ENCODE data around the gene TCP11.

TCP11 gene

DNA sequence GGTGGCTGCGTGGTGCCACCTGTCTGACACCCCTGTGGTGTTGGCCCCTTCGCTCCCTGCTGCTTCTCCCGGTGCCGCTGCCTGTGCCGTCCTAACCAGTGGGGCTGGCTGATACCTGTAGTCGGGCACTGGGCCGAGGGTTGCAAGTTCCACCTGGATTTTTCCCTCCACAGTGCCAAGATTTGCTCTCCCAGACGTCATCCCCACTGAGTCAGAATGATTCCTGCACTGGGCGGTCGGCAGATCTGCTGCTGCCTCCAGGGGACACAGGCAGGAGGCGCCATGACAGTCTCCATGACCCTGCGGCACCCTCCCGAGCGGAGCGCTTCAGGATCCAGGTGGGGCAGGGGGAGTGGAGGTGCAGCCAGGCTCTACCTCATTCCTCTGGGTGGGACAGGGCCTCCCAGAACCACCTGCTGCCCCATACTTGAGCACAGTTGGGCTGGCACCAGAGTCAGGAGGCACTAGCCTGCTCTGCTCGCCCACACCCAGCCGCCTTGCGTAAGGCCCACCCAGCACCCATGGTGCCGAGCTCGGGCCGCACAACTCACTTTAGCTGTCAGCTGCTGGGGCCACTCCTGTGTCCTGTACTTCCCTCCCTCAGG is 60.2 kb downstream of the TCP11 start:
- no peak for DNase-seq (ENCODE audit: low read depth in 3 of 3)

GRCh38 chr6:35080016-35080680 is 61.0 kb downstream of the TCP11 start:
- no peak for DNase-seq (ENCODE audit: low read depth in 3 of 3)

DNA sequence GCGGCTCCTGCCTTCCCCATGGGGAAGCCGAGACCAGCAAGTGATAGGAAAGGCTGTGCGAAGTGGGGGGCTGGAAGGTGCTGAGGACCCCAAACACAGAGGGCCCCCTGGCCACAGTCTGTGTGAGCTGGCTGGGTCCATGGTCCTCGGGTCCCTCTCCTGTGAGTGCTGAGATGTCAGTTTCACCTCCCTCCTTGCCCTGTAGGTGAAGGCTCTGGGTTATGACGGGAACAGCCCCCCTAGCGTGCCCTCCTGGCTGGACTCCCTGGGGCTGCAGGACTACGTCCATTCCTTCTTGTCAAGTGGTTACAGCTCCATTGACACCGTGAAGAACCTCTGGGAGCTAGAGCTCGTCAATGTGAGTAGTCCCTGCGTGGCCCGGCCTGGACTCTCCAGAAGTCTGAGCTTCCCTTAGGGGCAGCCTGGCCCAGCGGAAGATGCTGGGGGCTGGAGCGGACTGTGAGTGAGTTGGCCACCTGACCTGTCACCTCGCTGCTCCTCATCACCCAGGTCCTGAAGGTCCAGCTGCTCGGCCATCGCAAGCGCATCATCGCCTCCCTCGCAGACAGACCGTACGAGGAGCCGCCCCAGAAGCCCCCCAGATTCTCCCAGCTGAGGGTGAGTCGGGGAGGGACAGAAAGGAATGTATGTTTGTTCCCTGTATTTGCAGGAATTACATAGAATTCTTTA is 61.7 kb downstream of the TCP11 start:
- no peak for DNase-seq (ENCODE audit: low read depth in 3 of 3)

DNA sequence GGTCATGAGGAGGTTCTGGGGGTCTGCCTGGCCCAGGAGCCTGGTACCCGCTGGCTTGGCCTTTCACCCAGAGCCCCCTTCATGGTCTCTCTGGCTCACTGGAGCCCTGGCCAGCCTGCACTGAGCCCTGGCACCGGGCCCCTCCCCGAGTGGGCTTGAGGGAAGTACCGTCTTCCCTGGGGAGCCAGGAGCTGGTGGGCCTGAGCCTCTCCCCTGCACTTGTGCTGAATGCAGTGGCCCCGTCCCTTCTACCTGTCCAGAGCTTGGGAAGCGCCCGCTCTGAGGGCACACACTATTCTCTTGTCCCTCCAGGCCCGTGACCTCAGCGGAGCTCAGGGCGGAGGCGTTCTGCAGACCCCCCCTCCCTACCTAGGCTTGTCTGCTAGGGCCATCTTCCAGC is 62.2 kb downstream of the TCP11 start:
- no peak for DNase-seq (ENCODE audit: low read depth in 3 of 3)

GRCh38 chr6:35078226-35078850 is 62.8 kb downstream of the TCP11 start:
- DNase-seq (ENCODE audit: low read depth in 3 of 3), result no peak

DNA sequence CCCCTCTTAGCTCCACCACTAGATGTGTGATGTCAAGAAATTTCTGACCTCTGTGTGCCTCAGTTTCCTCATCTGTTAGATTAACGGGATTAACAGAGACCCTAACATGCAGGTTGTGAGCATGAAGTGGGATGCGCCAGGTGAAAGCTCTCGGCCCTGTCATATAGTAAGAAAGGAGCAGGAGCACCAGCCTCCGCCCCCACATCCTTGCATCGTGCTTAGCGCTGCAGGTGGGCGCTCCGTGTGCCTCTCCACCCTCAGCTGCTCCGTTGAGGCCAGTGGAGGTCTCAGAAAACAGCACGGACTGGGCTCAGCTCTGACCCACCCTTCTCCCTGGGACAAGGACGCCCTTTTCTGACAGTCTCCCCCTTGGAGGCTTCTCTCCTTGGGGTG is 63.4 kb downstream of the TCP11 start:
- no peak for DNase-seq (ENCODE audit: low read depth in 3 of 3)

- DNase-seq (ENCODE audit: low read depth in 3 of 3), result no peak
These were observed 64.0 kb downstream of the TCP11 start for GRCh38 chr6:35076997-35077712.

- no peak for DNase-seq (ENCODE audit: low read depth in 3 of 3)
These were observed 67.2 kb downstream of the TCP11 start for GRCh38 chr6:35073766-35074471.

DNA sequence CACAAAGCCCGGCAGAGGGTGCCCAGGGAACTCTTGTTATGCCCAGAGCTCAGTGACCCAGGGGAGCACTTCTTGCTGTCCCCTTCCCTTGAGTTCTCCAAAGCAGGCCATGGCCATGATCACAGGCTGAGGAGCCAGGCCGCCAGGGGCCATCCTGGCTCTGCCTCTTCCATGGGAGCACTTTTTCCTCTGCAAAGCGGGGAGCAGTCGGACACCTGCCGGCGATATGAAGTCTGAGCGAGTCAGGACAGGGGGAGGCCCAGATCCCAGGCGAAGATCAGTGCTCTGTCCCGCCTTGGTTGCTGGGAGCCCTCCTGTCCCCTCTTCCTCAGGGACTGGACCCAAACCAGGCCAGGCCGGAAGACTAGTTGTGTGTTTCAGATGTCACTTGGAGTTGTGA is 67.9 kb downstream of the TCP11 start:
- DNase-seq (ENCODE audit: low read depth in 3 of 3), result no peak

- no peak for DNase-seq (ENCODE audit: low read depth in 3 of 3)
These were observed 68.5 kb downstream of the TCP11 start for GRCh38 chr6:35072698-35073055.

- no peak for DNase-seq (ENCODE audit: low read depth in 3 of 3)
These were observed 69.0 kb downstream of the TCP11 start for GRCh38 chr6:35072051-35072697.

DNA sequence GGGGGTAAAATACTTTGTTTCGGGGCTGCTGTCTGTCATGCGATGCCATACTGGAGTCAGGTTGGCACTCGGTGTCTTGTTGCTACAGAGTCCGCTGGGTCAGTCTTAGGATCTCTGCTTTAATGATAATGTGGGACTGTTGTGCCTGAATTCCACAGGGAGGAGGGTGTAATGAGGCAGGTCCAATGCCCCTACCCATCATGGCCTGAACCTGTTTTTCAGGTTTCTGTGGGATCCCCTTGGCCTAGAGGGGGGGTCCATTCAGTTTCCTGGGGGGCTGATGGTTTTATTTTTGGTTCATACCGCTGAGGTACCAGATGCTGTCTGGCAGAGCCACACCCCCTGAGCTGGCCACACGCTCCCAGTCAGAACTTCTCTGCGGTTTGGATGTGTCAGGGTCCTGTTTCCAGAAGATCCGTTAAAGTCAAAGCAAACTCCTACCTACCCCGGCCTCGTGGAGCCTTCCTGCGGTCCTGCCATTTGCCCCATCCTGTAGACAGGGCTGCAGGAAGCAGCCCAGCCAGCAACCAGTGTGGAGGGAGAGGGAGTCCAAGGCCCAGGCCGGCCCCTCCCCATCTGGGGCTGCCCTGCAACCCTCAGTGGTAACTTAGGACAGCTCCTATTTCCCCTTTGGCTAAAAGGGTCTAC is 69.7 kb downstream of the TCP11 start:
- DNase-seq (ENCODE audit: low read depth in 3 of 3), result no peak

- no peak for DNase-seq (ENCODE audit: low read depth in 3 of 3)
These were observed 71.0 kb downstream of the TCP11 start for GRCh38 chr6:35070111-35070510.

DNA sequence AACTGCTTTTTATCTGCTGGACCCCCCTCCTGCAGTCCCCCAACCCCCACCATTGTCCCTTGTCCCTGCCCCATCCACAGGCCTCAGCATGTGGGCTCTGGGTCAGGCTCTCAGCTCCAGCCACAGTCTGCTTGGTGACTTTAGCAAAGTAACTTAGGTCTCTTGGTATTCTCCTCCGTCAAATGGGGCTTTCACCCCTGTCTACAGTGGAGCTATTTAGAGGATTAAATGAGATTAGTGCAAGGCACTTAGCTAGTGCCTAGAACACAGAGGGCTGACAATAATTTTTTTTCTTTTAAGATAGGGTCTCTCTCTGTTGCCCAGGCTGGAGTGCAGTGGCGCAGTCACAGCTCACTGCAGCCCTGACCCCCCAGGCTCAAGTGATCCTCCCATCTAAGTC is 71.9 kb downstream of the TCP11 start:
- no peak for DNase-seq (ENCODE audit: low read depth in 3 of 3)

- no peak for DNase-seq (ENCODE audit: low read depth in 3 of 3)
These were observed 72.5 kb downstream of the TCP11 start for GRCh38 chr6:35068644-35069043.

- no peak for DNase-seq (ENCODE audit: low read depth in 3 of 3)
These were observed 72.9 kb downstream of the TCP11 start for GRCh38 chr6:35068206-35068605.
